ENCODE results near the gene ITK. TPM values are rescaled to one million over a fixed set of nuclear protein-coding genes. Genes with fewer than 3 reads are reported as not detected.

Gene ITK
- total and polyA plus RNA-seq, 4 donors = 0.35 to 1.5 (median 0.43) TPM

GRCh38 chr5:157282150-157282549 lies 101.5 kb downstream of the ITK start:
- no peaks in the 10 kb centered on the region for H3K36me3 ChIP-seq (ENCODE audit: control insufficient read depth in 4 of 4, insufficient read depth in 3 of 4, low read depth in 1 of 4, low read length in 3 of 4)
- H3K9ac ChIP-seq (ENCODE audit: low read depth in 1 of 2, low read length in 2 of 2) = no peak overlapping the region
- H3K4me3 ChIP-seq (ENCODE audit: low read depth in 1 of 3, low read length in 3 of 3) = no peak overlapping the region
- no peaks in the 10 kb centered on the region for H3K9me3 ChIP-seq (ENCODE audit: control insufficient read depth in 4 of 4, low read length in 3 of 4)
- no peak for TF ChIP-seq RAD21 (IDR thresholded peaks at IDR 0.05)
- DNase-seq (ENCODE audit: low spot score) = no peak
- H3K27ac ChIP-seq (ENCODE audit: low read depth in 1 of 2, low read length in 2 of 2) = no peak overlapping the region
- H3K4me1 ChIP-seq (ENCODE audit: control insufficient read depth in 4 of 4, insufficient read depth in 4 of 4, low read length in 3 of 4) = peaks cover 2 to 14% (median 8%) of the 10 kb centered on the region in 4 donors
- no peaks in the 10 kb centered on the region for H3K27me3 ChIP-seq (ENCODE audit: control insufficient read depth in 4 of 4, insufficient read depth in 4 of 4, low read length in 3 of 4)

- peaks cover 7 to 27% (median 17%) of the 10 kb centered on the region in 4 donors for H3K4me1 ChIP-seq (ENCODE audit: control insufficient read depth in 4 of 4, insufficient read depth in 4 of 4, low read length in 3 of 4)
- H3K9ac ChIP-seq (ENCODE audit: low read depth in 1 of 2, low read length in 2 of 2) = no peak overlapping the region
- no peak overlapping the region for H3K4me3 ChIP-seq (ENCODE audit: low read depth in 1 of 3, low read length in 3 of 3)
- no peaks in the 10 kb centered on the region for H3K9me3 ChIP-seq (ENCODE audit: control insufficient read depth in 4 of 4, low read length in 3 of 4)
- DNase-seq (ENCODE audit: low spot score) = no peak
- no peaks in the 10 kb centered on the region for H3K27me3 ChIP-seq (ENCODE audit: control insufficient read depth in 4 of 4, insufficient read depth in 4 of 4, low read length in 3 of 4)
- TF ChIP-seq JUND (IDR thresholded peaks at IDR 0.05) (no peak), RAD21 (IDR thresholded peaks at IDR 0.05) (no peak), RXRA (IDR thresholded peaks at IDR 0.05) (no peak), NR2F2 (IDR thresholded peaks at IDR 0.05) (no peak), SP1 (IDR thresholded peaks at IDR 0.05) (no peak), YY1 (IDR thresholded peaks at IDR 0.05) (no peak), REST (IDR thresholded peaks at IDR 0.05) (no peak), FOXA2 (IDR thresholded peaks at IDR 0.05) (no peak), EGR1 (IDR thresholded peaks at IDR 0.05; ENCODE audit: low read depth in 2 of 2) (no peak), ZBTB33 (IDR thresholded peaks at IDR 0.05) (no peak), TAF1 (conservative IDR thresholded peaks at IDR 0.05) (no peak), MAX (IDR thresholded peaks at IDR 0.05) (no peak), CTCF (IDR thresholded peaks at IDR 0.05; ENCODE audit: low read depth, low read length, missing input control) (no peak), GABPA (IDR thresholded peaks at IDR 0.05 in 1 of 2, conservative IDR thresholded peaks at IDR 0.05 in 1 of 2) (no peak), HNF4G (IDR thresholded peaks at IDR 0.05) (no peak), ATF3 (IDR thresholded peaks at IDR 0.05) (no peak), HNF4A (conservative IDR thresholded peaks at IDR 0.05) (no peak), FOXA1 (IDR thresholded peaks at IDR 0.05) (no peak)
- WGBS = 83% methylated on average over 3 of the region's 3 CpGs
- H3K27ac ChIP-seq (ENCODE audit: low read depth in 1 of 2, low read length in 2 of 2) = peak overlapping the region; percentile 4 to 38
- H3K36me3 ChIP-seq (ENCODE audit: control insufficient read depth in 4 of 4, insufficient read depth in 3 of 4, low read depth in 1 of 4, low read length in 3 of 4) = no peaks in the 10 kb centered on the region
Measured at GRCh38 chr5:157283434-157283833, 102.8 kb downstream of the ITK start.
